ENCODE data around the gene FAM168B. TPM values are rescaled to one million over a fixed set of nuclear protein-coding genes. Genes with fewer than 3 reads are reported as not detected.

Gene FAM168B
- polyA plus RNA-seq, 1 of the 3 experiments (the other 2 are of a cell fraction) = 72.7 TPM

GRCh38 chr2:131048641-131049040 is 44.6 kb downstream of the FAM168B start:
- CTCF ChIA-PET = no interaction called here
- Histone ChIP-seq H3K36me3 (replicated peaks in 1 of 2; ENCODE audit: control insufficient read depth in 1 of 2, insufficient read depth in 2 of 2, low read length in 1 of 2) (peaks cover 48 to 73% of the 10 kb centered on the region in 2 experiments), H2AFZ (ENCODE audit: low read depth) (no peak overlapping the region), H3F3A (replicated peaks; ENCODE audit: insufficient read depth) (no peaks in the 10 kb centered on the region), H3K79me2 (ENCODE audit: insufficient read depth) (peaks cover 34% of the 10 kb centered on the region), H3K27me3 (ENCODE audit: insufficient read depth) (no peaks in the 10 kb centered on the region), H4K20me1 (ENCODE audit: insufficient read depth) (peaks cover 47% of the 10 kb centered on the region), H3K9me2 (no peaks in the 10 kb centered on the region), H3K27ac (ENCODE audit: low read depth in 2 of 2, low read length in 1 of 2) (no peak overlapping the region; a peak in 1 of 4 replicates), H3K9ac (no peak overlapping the region), H3K9me3 (no peaks in the 10 kb centered on the region), H3K4me1 (ENCODE audit: control insufficient read depth in 1 of 2, insufficient read depth in 2 of 2, low read depth in 1 of 2, low read length in 1 of 2) (peaks cover 0 to 40% of the 10 kb centered on the region in 2 experiments; a peak in 1 of 4 replicates), H3K4me3 (ENCODE audit: low read depth in 2 of 2, low read length in 1 of 2) (no peak overlapping the region), H3K4me2 (no peak overlapping the region)
- POLR2A ChIA-PET = no interaction called here
- TF ChIP-seq JUND (IDR thresholded peaks at IDR 0.05) (no peak), YY1 (IDR thresholded peaks at IDR 0.05; ENCODE audit: low read depth) (no peak), TEAD4 (IDR thresholded peaks at IDR 0.05; ENCODE audit: borderline replicate concordance, insufficient read depth) (no peak), RCOR1 (IDR thresholded peaks at IDR 0.05; ENCODE audit: low read length) (no peak), USF2 (IDR thresholded peaks at IDR 0.05; ENCODE audit: borderline replicate concordance, low read depth, low read length) (no peak), IRF3 (IDR thresholded peaks at IDR 0.05; ENCODE audit: low read depth, low read length) (no peak), GABPA (IDR thresholded peaks at IDR 0.05; ENCODE audit: low read depth) (no peak), CHD2 (IDR thresholded peaks at IDR 0.05; ENCODE audit: low read length, partially characterized antibody) (no peak), GATA2 (CRISPR knock-in tag; IDR thresholded peaks at IDR 0.05) (no peak), PBX3 (IDR thresholded peaks at IDR 0.05) (no peak), TCF12 (IDR thresholded peaks at IDR 0.05) (no peak)
- no peak for DNase-seq
- WGBS (ENCODE audit: low lambda C conversion rate) = 100% methylated on average over 5 of the region's 6 CpGs

GRCh38 chr2:131047920-131048560 is 45.2 kb downstream of the FAM168B start:
- no peaks in the 10 kb centered on the region for H3K27me3 ChIP-seq (ENCODE audit: insufficient read depth)
- peak overlapping the region in 1 of 2 experiments; percentile 77; a peak in 2 of 4 replicates for H3K27ac ChIP-seq (ENCODE audit: low read depth in 2 of 2, low read length in 1 of 2)
- H3K36me3 ChIP-seq (replicated peaks in 1 of 2; ENCODE audit: control insufficient read depth in 1 of 2, insufficient read depth in 2 of 2, low read length in 1 of 2) = peaks cover 45 to 70% of the 10 kb centered on the region in 2 experiments
- POLR2A ChIA-PET = interaction anchor here (1.6 kb wide), 1 partner anchor 44 kb away, joined by 4 read pairs; no protein-coding TSS in a partner anchor
- no peaks in the 10 kb centered on the region for H3F3A ChIP-seq (replicated peaks; ENCODE audit: insufficient read depth)
- peaks cover 31% of the 10 kb centered on the region for H3K79me2 ChIP-seq (ENCODE audit: insufficient read depth)
- no peaks in the 10 kb centered on the region for H3K9me3 ChIP-seq
- H4K20me1 ChIP-seq (ENCODE audit: insufficient read depth) = peaks cover 41% of the 10 kb centered on the region
- H3K9ac ChIP-seq = no peak overlapping the region
- H3K9me2 ChIP-seq = no peaks in the 10 kb centered on the region
- H2AFZ ChIP-seq (ENCODE audit: low read depth) = no peak overlapping the region
- CTCF ChIA-PET = interaction anchor here (0.9 to 1.2 kb wide), 2 partner anchors 17 to 84 kb away, joined by 3 read pairs; no protein-coding TSS in a partner anchor
- DNase-seq = no peak
- H3K4me3 ChIP-seq (ENCODE audit: low read depth in 2 of 2, low read length in 1 of 2) = no peak overlapping the region
- H3K4me1 ChIP-seq (ENCODE audit: control insufficient read depth in 1 of 2, insufficient read depth in 2 of 2, low read depth in 1 of 2, low read length in 1 of 2) = peaks cover 0 to 42% of the 10 kb centered on the region in 2 experiments; a peak in 1 of 4 replicates
- TF ChIP-seq, protein P1, sequence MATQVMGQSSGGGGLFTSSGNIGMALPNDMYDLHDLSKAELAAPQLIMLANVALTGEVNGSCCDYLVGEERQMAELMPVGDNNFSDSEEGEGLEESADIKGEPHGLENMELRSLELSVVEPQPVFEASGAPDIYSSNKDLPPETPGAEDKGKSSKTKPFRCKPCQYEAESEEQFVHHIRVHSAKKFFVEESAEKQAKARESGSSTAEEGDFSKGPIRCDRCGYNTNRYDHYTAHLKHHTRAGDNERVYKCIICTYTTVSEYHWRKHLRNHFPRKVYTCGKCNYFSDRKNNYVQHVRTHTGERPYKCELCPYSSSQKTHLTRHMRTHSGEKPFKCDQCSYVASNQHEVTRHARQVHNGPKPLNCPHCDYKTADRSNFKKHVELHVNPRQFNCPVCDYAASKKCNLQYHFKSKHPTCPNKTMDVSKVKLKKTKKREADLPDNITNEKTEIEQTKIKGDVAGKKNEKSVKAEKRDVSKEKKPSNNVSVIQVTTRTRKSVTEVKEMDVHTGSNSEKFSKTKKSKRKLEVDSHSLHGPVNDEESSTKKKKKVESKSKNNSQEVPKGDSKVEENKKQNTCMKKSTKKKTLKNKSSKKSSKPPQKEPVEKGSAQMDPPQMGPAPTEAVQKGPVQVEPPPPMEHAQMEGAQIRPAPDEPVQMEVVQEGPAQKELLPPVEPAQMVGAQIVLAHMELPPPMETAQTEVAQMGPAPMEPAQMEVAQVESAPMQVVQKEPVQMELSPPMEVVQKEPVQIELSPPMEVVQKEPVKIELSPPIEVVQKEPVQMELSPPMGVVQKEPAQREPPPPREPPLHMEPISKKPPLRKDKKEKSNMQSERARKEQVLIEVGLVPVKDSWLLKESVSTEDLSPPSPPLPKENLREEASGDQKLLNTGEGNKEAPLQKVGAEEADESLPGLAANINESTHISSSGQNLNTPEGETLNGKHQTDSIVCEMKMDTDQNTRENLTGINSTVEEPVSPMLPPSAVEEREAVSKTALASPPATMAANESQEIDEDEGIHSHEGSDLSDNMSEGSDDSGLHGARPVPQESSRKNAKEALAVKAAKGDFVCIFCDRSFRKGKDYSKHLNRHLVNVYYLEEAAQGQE (IDR thresholded peaks at IDR 0.05; ENCODE audit: low read depth, low read length) = no peak
- no peak overlapping the region for H3K4me2 ChIP-seq
- WGBS (ENCODE audit: low lambda C conversion rate) = 93% methylated on average over 10 of the region's 11 CpGs

Measured in SK-N-SH (cell line).